Activated naive CD4-positive, alpha-beta T cell treated with anti-CD3 and anti-CD28 coated beads, Interleukin-2, amount 10 ng/mL, durations not matched to agents 7 days and 5 days (primary cell): Measurements from ENCODE around the gene TPCN2.

ENCODE experiments used
- CTCF ChIA-PET: fragments of 350-600 bp; sonication (Branson Sonifier 250); formaldehyde crosslinking; loops from one replicate; lab custom pipeline; 2021; ENCODE audit warnings: antibody characterized with exemption; lab: Charles Lee
- DNase-seq: peaks from one replicate; pipeline ENCODE4 v3.0.0-alpha.2; 2020
- H3K27ac Mint-ChIP-seq: one replicate; pipeline ENCODE4 v1.8.0; 2021; ENCODE audit warnings: mild to moderate bottlenecking, moderate library complexity, mixed read lengths
- H3K27me3 Mint-ChIP-seq: one replicate; pipeline ENCODE4 v1.8.0; 2021; ENCODE audit warnings: mild to moderate bottlenecking, mixed read lengths
- H3K36me3 Mint-ChIP-seq: one replicate; pipeline ENCODE4 v1.8.0; 2021; ENCODE audit warnings: mixed read lengths
- H3K4me1 Mint-ChIP-seq: one replicate; pipeline ENCODE4 v1.8.0; 2021; ENCODE audit warnings: mixed read lengths
- H3K4me3 Mint-ChIP-seq: one replicate; pipeline ENCODE4 v1.8.0; 2021; ENCODE audit warnings: mild to moderate bottlenecking, moderate library complexity, mixed read lengths
- H3K9me3 Mint-ChIP-seq: one replicate; pipeline ENCODE4 v1.8.0; 2021; ENCODE audit warnings: mixed read lengths

The TPCN2 gene

DNA sequence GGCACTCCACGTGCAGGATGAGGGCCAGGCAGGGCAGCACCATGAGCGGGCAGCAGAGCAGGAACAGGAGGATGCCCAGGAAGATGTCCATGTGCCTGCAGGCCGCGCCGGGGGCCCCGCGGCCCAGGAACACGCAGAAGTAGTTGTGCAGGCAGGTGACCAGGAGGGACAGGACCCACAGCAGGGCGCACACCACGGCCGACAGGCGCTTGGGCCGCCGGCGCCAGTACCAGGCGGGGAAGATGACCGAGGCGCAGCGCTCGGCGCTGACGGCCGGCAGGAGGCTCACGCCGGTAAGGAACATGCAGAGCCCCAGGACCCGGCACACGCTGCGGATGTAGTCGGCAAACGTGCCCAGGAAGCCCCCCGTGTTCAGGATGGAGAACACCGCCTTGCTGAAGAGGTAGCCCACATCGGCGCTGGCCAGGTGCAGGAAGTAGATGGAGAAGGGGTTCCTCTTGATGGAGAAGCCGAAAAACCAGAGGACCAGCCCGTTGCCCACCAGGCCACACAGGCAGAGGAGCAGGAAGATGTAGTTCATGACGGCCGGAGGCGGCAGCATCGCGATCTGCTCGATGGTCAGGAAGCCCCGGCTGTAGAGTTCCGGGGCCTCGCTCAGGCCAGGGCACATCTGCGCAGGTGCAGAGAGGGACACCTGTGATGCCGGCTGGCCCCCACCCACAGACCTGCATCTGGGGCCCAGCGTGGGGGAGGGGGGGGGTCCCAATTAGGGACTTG lies 42.9 kb upstream of the TPCN2 start:
- DNase-seq, result no peak
- no peaks in the 10 kb centered on the region for H3K4me1 Mint-ChIP-seq
- H3K9me3 Mint-ChIP-seq, result no peaks in the 10 kb centered on the region
- no peak overlapping the region for H3K4me3 Mint-ChIP-seq
- CTCF ChIA-PET, result no interaction called here
- H3K36me3 Mint-ChIP-seq, result no peaks in the 10 kb centered on the region
- peaks cover 51% of the 10 kb centered on the region for H3K27me3 Mint-ChIP-seq
- no peak overlapping the region for H3K27ac Mint-ChIP-seq

- Mint-ChIP-seq H3K4me1 (peaks cover 5% of the 10 kb centered on the region), H3K27me3 (peaks cover 58% of the 10 kb centered on the region), H3K4me3 (no peak overlapping the region), H3K27ac (no peak overlapping the region), H3K36me3 (no peaks in the 10 kb centered on the region), H3K9me3 (no peaks in the 10 kb centered on the region)
- no peak for DNase-seq
- CTCF ChIA-PET, result no interaction called here
Measured at GRCh38 chr11:69006816-69007215, 41.9 kb upstream of the TPCN2 start.

DNA sequence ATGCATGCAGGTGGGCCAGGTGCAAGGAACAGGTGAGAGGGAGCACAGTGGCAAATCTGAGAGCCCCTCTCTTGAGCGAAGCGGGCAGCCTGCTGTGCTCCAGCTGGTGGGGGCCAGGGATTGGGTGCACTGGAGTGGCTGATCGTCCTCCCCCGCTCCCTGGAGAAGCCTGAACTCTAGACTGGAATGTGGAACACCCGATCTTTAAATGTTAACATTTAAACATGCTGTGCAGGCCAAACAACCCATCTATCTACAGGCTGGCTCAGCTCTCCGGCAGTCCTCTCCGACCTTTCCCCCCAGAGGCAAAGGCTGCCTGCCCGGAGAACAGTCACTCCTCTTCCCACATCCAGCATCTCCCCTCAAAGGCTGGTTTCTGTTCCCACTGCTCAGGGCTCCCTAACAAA lies 40.8 kb upstream of the TPCN2 start:
- Mint-ChIP-seq H3K4me1 (peaks cover 6% of the 10 kb centered on the region), H3K27me3 (peaks cover 70% of the 10 kb centered on the region), H3K36me3 (no peaks in the 10 kb centered on the region), H3K9me3 (no peaks in the 10 kb centered on the region), H3K27ac (no peak overlapping the region), H3K4me3 (no peak overlapping the region)
- no peak for DNase-seq
- CTCF ChIA-PET, result no interaction called here

- H3K4me1 Mint-ChIP-seq, result peaks cover 6% of the 10 kb centered on the region
- no peak overlapping the region for H3K27ac Mint-ChIP-seq
- H3K27me3 Mint-ChIP-seq, result peaks cover 73% of the 10 kb centered on the region
- CTCF ChIA-PET, result no interaction called here
- H3K9me3 Mint-ChIP-seq, result no peaks in the 10 kb centered on the region
- H3K4me3 Mint-ChIP-seq, result no peak overlapping the region
- DNase-seq, result no peak
- H3K36me3 Mint-ChIP-seq, result no peaks in the 10 kb centered on the region
Measured at GRCh38 chr11:69008737-69009440, 39.8 kb upstream of the TPCN2 start.

DNA sequence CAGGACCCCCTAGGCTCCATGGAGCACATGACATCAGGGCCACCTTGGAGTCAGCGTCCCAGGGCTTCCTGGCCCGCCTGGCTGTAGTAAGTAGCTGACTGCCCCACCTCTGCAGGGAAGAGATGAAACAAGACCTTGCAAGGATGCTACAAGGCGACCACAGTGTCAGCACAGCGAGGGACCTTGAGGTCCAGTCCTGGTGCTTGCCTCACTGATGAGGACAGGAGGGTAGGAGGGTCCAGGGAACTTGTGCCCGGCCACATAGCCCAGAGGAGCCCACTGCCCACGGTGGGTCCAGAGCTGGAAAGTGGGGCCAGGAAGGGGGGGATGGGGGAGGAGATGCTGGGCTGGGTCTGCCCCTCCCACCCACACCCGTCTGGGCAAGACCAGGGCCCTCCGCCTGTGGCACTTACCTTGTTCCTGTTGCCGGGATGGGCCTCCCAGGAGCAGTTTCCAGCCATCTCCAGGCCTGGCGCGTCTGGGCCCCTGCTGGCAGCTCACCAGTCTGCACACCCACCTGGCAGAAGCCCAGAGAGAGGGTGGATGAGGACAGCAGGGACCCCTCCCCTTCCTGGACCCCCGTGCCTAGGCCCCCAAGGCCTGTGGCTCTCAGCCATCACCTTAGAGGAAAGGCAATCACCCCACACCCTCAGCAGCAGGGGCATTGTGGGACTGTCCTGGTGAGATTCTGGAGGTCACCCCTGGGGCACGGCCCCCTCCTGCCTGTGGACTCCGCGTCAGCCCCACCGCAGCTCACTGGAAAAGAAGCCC lies 39.1 kb upstream of the TPCN2 start:
- no peak overlapping the region for H3K27ac Mint-ChIP-seq
- no peaks in the 10 kb centered on the region for H3K9me3 Mint-ChIP-seq
- no peak overlapping the region for H3K4me3 Mint-ChIP-seq
- peaks cover 6% of the 10 kb centered on the region for H3K4me1 Mint-ChIP-seq
- H3K27me3 Mint-ChIP-seq, result peaks cover 80% of the 10 kb centered on the region
- DNase-seq, result no peak
- H3K36me3 Mint-ChIP-seq, result no peaks in the 10 kb centered on the region
- CTCF ChIA-PET, result no interaction called here

- CTCF ChIA-PET, result no interaction called here
Measured at GRCh38 chr11:69010361-69010891, 38.3 kb upstream of the TPCN2 start.

GRCh38 chr11:69010964-69011623 lies 37.6 kb upstream of the TPCN2 start:
- Mint-ChIP-seq H3K4me3 (no peak overlapping the region), H3K27me3 (peaks cover 85% of the 10 kb centered on the region), H3K27ac (no peak overlapping the region), H3K9me3 (no peaks in the 10 kb centered on the region), H3K36me3 (no peaks in the 10 kb centered on the region), H3K4me1 (peaks cover 6% of the 10 kb centered on the region)
- peak; percentile 68 for DNase-seq
- CTCF ChIA-PET, result no interaction called here

More at GRCh38 chr11:69010361-69010891, 38.3 kb upstream of the TPCN2 start:
- no peak for DNase-seq
- Mint-ChIP-seq H3K27ac (no peak overlapping the region), H3K4me3 (no peak overlapping the region), H3K36me3 (no peaks in the 10 kb centered on the region), H3K27me3 (peaks cover 80% of the 10 kb centered on the region), H3K4me1 (peaks cover 6% of the 10 kb centered on the region), H3K9me3 (no peaks in the 10 kb centered on the region)

DNA sequence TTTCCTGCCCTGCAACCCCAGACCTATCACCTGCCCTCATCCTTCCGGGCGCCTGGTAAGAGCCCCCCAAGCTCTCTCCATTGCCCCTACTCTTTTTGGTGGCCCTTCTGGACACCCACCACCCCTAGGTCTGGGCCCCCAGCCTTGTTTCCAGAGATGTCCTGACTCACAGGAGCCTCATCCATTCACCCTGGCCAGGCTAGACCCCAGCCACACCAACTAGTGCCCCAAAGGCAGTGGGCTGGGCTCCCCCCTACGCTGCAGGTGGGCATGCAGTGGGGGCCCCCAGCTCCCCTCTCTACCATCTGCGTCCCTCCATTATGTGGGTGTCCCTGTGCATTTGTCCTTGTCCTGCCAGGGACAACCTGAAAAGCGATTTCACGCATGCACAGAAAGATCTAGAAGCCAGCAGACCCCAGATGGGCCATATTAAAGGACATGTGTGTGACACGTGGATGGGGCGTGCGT lies 37.1 kb upstream of the TPCN2 start:
- Mint-ChIP-seq H3K4me3 (no peak overlapping the region), H3K9me3 (no peaks in the 10 kb centered on the region), H3K4me1 (peaks cover 6% of the 10 kb centered on the region), H3K36me3 (no peaks in the 10 kb centered on the region), H3K27ac (no peak overlapping the region), H3K27me3 (peaks cover 90% of the 10 kb centered on the region)
- CTCF ChIA-PET, result no interaction called here
- no peak for DNase-seq

GRCh38 chr11:69012092-69013008 lies 36.4 kb upstream of the TPCN2 start:
- CTCF ChIA-PET, result no interaction called here
- Mint-ChIP-seq H3K27me3 (peaks cover 92% of the 10 kb centered on the region), H3K9me3 (no peaks in the 10 kb centered on the region), H3K36me3 (no peaks in the 10 kb centered on the region), H3K4me3 (no peak overlapping the region), H3K4me1 (peaks cover 6% of the 10 kb centered on the region), H3K27ac (no peak overlapping the region)
- no peak for DNase-seq

GRCh38 chr11:69013009-69013951 lies 35.5 kb upstream of the TPCN2 start, which contains the start of gene MRGPRF:
Gene MRGPRF, minus strand, starts transcription at chr11:69013246. Its CDS starts 3,345 bp downstream, at chr11:69009901.
- peaks cover 89% of the 10 kb centered on the region for H3K27me3 Mint-ChIP-seq
- CTCF ChIA-PET, result interaction anchor here (0.7 kb wide), 1 partner anchor 9 kb away, joined by 3 read pairs; no protein-coding TSS in a partner anchor

GRCh38 chr11:69014084-69014851 lies 34.5 kb upstream of the TPCN2 start:
- peaks cover 86% of the 10 kb centered on the region for H3K27me3 Mint-ChIP-seq
- CTCF ChIA-PET, result no interaction called here

More at GRCh38 chr11:69013009-69013951, 35.5 kb upstream of the TPCN2 start, which contains the start of gene MRGPRF:
- Mint-ChIP-seq H3K36me3 (no peaks in the 10 kb centered on the region), H3K4me1 (peaks cover 6% of the 10 kb centered on the region), H3K27ac (no peak within 1 kb of the TSS), H3K9me3 (no peaks in the 10 kb centered on the region), H3K4me3 (no peak within 1 kb of the TSS)
- DNase-seq, result no peak

More at GRCh38 chr11:69014084-69014851, 34.5 kb upstream of the TPCN2 start:
- no peak for DNase-seq
- no peaks in the 10 kb centered on the region for H3K9me3 Mint-ChIP-seq
- no peak overlapping the region for H3K4me3 Mint-ChIP-seq
- no peaks in the 10 kb centered on the region for H3K36me3 Mint-ChIP-seq
- H3K27ac Mint-ChIP-seq, result no peak overlapping the region
- peaks cover 6% of the 10 kb centered on the region for H3K4me1 Mint-ChIP-seq
